OCI-LY1 (cell line): ENCODE data around the gene METTL3.

Source experiments
- CTCF ChIP-seq: fragments of 200-600 bp; sonication (generic), shearing (Covaris generic); IDR thresholded peaks from 2 replicates; pipeline ENCODE4 v1.5.1; 2017; ENCODE audit warnings: mild to moderate bottlenecking, antibody characterized with exemption, low read length, moderate library complexity, mixed read lengths
- EZH2 ChIP-seq: fragments of 200-600 bp; sonication (generic), shearing (Covaris generic); IDR thresholded peaks from 2 replicates; pipeline ENCODE4 v1.8.0; 2017; ENCODE audit warnings: borderline replicate concordance, mixed run types, mild to moderate bottlenecking, antibody characterized with exemption, low read length, moderate library complexity, mixed read lengths

DNA sequence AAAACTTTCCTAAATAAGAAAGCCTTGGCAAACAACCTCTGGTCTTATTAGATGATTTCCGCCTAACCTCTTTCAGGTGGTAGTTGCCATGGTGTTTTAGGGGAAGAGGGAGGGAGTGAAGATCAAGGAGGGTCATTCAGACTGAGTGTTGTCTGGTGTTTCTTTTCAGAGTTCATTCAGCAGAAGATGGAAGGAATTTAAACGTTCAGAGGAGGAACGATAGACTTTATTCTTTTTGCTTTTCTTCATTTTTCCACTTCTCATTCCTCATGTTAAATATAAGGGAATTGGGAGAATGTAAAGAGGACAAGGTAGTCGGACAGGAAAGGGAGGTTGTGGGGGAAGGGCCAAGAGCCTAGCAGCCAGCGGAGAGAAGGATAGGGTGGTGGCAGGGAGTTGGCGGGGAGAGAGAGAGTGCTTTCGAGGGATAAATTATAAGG lies 32.4 kb upstream of the METTL3 start:
- TF ChIP-seq CTCF (no peak), EZH2 (no peak)
